CD4-positive, alpha-beta T cell treated with Interleukin-15 for 1 hour (primary cell): ENCODE results near the gene SPOCK1.
"Not testable (repeated sequence)": the region's sequence is repeated elsewhere in the genome, so short reads cannot be mapped to it uniquely, and the experiment has no call there.

Experiments used
- DNase-seq: peaks from one replicate; pipeline ENCODE4 v3.0.0-alpha.2; 2020

Gene SPOCK1

GRCh38 chr5:137259115-137259514 is 240.0 kb downstream of the SPOCK1 start:
- DNase-seq = not testable (repeated sequence)

- no peak for DNase-seq
These were observed 244.7 kb downstream of the SPOCK1 start for GRCh38 chr5:137254119-137255090.

GRCh38 chr5:137252512-137252911 is 246.6 kb downstream of the SPOCK1 start:
- DNase-seq = no peak

GRCh38 chr5:137250421-137250820 is 248.7 kb downstream of the SPOCK1 start:
- DNase-seq = no peak

- no peak for DNase-seq
These were observed 250.6 kb downstream of the SPOCK1 start for GRCh38 chr5:137248527-137248926.

- no peak for DNase-seq
These were observed 253.7 kb downstream of the SPOCK1 start for GRCh38 chr5:137245438-137245837.

- no peak for DNase-seq
These were observed 258.8 kb downstream of the SPOCK1 start for GRCh38 chr5:137240285-137240684.

GRCh38 chr5:137236849-137237507 is 262.1 kb downstream of the SPOCK1 start:
- no peak for DNase-seq

GRCh38 chr5:137236252-137236651 is 262.9 kb downstream of the SPOCK1 start:
- DNase-seq = no peak

- no peak for DNase-seq
These were observed 263.9 kb downstream of the SPOCK1 start for GRCh38 chr5:137234973-137235943.

GRCh38 chr5:137233726-137234125 is 265.4 kb downstream of the SPOCK1 start:
- no peak for DNase-seq

GRCh38 chr5:137233304-137233703 is 265.8 kb downstream of the SPOCK1 start:
- DNase-seq = not testable (repeated sequence)

GRCh38 chr5:137231540-137231939 is 267.6 kb downstream of the SPOCK1 start:
- DNase-seq = no peak

- no peak for DNase-seq
These were observed 270.3 kb downstream of the SPOCK1 start for GRCh38 chr5:137228816-137229215.

GRCh38 chr5:137226081-137226480 is 273.0 kb downstream of the SPOCK1 start:
- DNase-seq = no peak

GRCh38 chr5:137223324-137224295 is 275.5 kb downstream of the SPOCK1 start:
- DNase-seq = no peak

- DNase-seq = no peak
These were observed 277.2 kb downstream of the SPOCK1 start for GRCh38 chr5:137221943-137222342.

GRCh38 chr5:137220523-137220927 is 278.6 kb downstream of the SPOCK1 start:
- DNase-seq = no peak

GRCh38 chr5:137218896-137219295 is 280.2 kb downstream of the SPOCK1 start:
- DNase-seq = no peak

- DNase-seq = no peak
These were observed 280.7 kb downstream of the SPOCK1 start for GRCh38 chr5:137218471-137218870.

- DNase-seq = no peak
These were observed 281.4 kb downstream of the SPOCK1 start for GRCh38 chr5:137217599-137218200.
